GM19452 (cell line): ENCODE results near the gene NR2C2AP.
"Not testable (repeated sequence)": the region's sequence is repeated elsewhere in the genome, so short reads cannot be mapped to it uniquely, and the experiment has no call there.

ENCODE experiments used
- ATAC-seq: cut with Tn5 transposase; IDR thresholded peaks from one replicate; pipeline ENCODE4 v1.9.1; 2021; ENCODE audit not compliant: unreplicated experiment

NR2C2AP gene

GRCh38 chr19:19203012-19203856 lies at the start of gene NR2C2AP:
TSS of gene NR2C2AP (minus strand) at chr19:19203414. CDS start at chr19:19203060, 354 bp downstream.
- peak; percentile 69 for ATAC-seq

- ATAC-seq: no peak
These were observed 47.1 kb upstream of the NR2C2AP start for GRCh38 chr19:19250196-19250801.

GRCh38 chr19:19240476-19240875 lies 37.3 kb upstream of the NR2C2AP start:
- no peak for ATAC-seq

- ATAC-seq: no peak
These were observed 36.5 kb upstream of the NR2C2AP start for GRCh38 chr19:19239675-19240074.

- no peak for ATAC-seq
These were observed 35.1 kb upstream of the NR2C2AP start for GRCh38 chr19:19238126-19238894.

GRCh38 chr19:19236173-19236572 lies 33.0 kb upstream of the NR2C2AP start:
- ATAC-seq: no peak

- no peak for ATAC-seq
These were observed 31.1 kb upstream of the NR2C2AP start for GRCh38 chr19:19234220-19234816.

GRCh38 chr19:19232261-19232721 lies 29.1 kb upstream of the NR2C2AP start:
- ATAC-seq: no peak

GRCh38 chr19:19230999-19231398 lies 27.8 kb upstream of the NR2C2AP start:
- no peak for ATAC-seq

GRCh38 chr19:19229701-19230100 lies 26.5 kb upstream of the NR2C2AP start:
- ATAC-seq: no peak

- ATAC-seq: no peak
These were observed 24.0 kb upstream of the NR2C2AP start for GRCh38 chr19:19227217-19227616.

GRCh38 chr19:19226663-19227062 lies 23.4 kb upstream of the NR2C2AP start:
- no peak for ATAC-seq

- ATAC-seq: no peak
These were observed 23.0 kb upstream of the NR2C2AP start for GRCh38 chr19:19226204-19226603.

GRCh38 chr19:19224852-19225494 lies 21.8 kb upstream of the NR2C2AP start:
- ATAC-seq: no peak

GRCh38 chr19:19224150-19224851 lies 21.1 kb upstream of the NR2C2AP start:
- ATAC-seq: no peak

GRCh38 chr19:19223636-19224035 lies 20.4 kb upstream of the NR2C2AP start:
- no peak for ATAC-seq

GRCh38 chr19:19223060-19223459 lies 19.8 kb upstream of the NR2C2AP start:
- no peak for ATAC-seq

- ATAC-seq: not testable (repeated sequence)
These were observed 17.8 kb upstream of the NR2C2AP start for GRCh38 chr19:19221000-19221399.

GRCh38 chr19:19218911-19219310 lies 15.7 kb upstream of the NR2C2AP start:
- ATAC-seq: no peak

- no peak for ATAC-seq
These were observed 13.9 kb upstream of the NR2C2AP start for GRCh38 chr19:19217099-19217498.
